HG03571 (cell line): ENCODE data around the gene UBE2S.
"Not testable (repeated sequence)": the region's sequence is repeated elsewhere in the genome, so short reads cannot be mapped to it uniquely, and the experiment has no call there.

Experiments
- ATAC-seq: cut with Tn5 transposase; IDR thresholded peaks from one replicate; pipeline ENCODE4 v1.9.1; 2021; ENCODE audit not compliant: unreplicated experiment

The UBE2S gene

DNA sequence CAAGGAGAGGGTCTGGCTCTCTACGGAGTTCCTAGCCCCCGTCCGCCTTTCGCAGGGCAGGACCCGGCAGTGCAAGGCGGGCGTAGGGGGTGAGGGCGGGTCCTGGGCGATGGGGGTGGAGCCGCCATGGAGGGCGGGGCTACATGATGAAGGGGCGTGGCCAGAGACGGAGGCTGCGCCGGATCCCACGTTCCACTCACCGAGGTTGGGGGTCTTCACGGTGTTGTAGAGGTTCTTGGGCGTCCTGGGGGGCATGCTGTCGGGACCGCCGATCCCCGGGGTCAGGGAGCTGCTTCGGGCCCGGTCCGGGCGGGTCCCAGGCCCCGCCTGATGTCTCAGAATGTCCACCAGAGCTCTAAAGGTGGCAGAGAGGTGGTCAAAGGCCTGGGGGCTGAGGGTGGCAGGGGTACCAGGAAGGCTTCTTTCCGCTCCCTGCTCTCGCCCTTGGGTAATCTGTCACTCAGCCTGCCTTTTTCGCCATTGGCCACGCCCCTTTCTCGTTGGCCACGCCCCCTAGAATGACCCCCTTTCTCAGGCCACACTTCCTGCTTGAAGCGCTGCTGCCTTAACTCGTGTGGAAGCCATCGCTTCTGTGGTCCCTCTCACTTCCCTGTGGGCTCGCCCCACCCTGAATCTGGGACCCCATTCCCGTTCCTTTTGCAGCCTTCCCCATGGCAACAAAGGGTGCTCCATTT lies 33.0 kb upstream of the UBE2S start:
- no peak for ATAC-seq

DNA sequence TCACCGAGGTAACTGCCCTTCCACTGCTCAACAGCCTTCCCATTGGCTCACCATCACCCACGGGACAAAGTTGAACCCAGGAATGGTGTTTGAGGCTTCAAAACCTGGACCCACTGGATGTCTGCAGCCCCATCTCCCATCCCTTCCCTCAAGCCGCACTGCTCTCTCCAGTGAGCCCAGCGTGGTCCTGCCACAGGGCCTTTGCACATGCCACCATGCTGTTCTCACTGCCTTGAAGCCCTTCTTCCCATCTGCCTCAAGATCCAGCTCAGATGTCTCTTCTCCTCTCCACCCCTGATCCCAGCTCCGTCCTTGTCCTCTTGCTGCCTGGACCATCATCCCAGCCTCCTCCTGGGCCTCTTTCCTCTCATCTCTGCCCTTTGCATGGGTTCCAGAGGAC lies 31.5 kb upstream of the UBE2S start:
- ATAC-seq = no peak

DNA sequence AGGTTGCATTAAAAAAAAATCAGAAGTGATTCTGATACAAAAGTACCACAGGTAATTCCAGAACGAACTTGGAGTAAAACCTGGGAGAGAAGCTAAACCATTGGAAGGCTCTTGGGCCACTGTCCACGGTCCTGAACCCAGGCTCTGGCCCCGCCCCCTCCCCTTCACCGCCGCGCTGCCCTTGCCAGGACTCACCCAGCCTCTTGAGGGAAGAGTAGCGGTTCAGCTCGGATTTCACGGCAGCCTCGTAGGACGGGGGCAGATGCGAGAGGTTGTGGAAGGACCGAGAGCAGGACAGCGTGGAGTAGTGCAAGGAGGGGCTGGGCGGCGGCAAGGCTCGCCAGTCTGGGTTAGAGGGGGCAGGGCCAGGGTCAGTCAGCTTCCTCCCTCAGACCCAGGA lies 29.8 kb upstream of the UBE2S start:
- ATAC-seq = no peak

DNA sequence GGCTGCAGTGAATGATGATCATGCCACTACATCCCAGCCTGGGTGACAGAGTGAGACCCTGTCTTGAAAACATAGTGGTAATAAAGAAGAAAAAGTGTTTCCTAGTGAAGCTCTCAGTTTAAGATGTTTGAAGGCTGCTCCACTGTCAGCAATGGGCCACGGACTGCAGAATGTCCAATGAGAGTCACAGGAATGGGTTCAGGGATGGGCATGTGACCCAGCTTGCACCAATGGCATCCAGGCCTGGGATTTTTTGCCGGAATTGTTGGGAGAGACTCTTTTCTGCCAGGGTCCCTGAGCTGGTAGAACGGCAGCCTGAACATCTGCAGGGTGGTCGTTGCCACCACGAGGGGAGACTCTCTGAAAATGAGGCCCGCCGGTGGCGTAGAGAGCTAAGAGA lies 29.3 kb upstream of the UBE2S start:
- no peak for ATAC-seq

DNA sequence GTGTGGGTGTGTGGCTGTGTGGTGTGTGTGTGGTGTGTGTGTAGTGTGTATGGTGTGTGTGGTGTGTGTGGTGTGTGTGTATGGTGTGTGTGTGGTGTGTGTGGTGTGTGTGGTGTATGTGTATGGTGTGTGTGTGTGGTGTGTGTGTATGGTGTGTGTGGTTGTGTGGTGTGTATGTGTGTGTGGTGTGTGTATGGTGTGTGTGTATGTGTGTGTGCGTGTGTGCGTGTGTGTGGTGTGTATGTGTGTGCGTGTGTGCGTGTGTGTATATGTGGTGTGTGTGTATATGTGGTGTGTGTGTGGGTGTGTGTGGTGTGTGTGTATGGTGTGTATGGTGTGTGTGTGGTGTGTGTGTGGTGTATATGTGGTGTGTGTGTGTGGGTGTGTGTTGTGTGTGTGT lies 27.4 kb upstream of the UBE2S start:
- no peak for ATAC-seq

DNA sequence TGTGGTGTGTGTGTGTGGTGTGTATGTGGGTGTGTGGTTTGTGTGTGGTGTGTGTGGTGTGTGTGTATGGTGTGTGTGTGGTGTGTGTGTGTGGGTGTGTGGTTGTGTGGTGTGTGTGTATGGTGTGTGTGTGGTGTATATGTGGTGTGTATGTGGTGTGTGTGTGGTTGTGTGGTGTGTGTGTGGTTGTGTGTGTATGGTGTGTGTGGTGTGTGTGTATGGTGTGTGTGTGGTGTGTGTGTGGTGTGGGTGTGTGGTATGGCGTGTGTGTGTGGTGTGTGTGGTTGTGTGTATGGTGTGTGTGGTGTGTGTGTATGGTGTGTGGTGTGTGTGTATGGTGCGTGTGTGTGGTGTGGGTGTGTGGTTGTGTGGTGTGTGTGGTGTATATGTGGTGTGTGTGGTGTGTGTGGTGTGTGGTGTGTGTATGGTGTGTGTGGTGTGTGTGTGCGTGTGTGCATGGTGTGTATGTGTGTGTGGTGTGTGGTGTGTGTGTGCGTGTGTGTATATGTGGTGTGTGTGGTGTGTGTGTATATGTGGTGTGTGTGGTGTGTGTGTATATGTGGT lies 26.9 kb upstream of the UBE2S start:
- ATAC-seq = no peak

DNA sequence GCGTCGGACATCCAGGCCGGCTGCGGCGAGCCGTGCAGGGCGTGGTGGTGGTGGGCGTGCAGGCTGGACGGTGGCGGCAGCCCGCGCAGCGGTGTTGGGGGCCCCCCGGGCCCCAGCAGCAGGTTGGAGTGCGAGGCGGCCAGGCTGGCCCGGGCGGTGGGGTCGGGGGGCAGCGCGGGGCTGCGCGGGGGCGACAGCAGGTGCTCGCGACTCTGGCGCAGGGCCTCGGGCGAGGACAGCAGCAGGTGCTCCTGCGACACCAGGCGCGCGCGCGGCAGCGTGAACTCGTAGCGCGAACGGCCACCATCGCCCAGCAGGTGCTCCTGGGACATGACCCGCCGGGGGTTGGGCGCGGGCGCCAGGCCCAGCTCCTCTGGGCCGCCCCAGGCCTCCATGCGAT lies 25.7 kb upstream of the UBE2S start:
- no peak for ATAC-seq

DNA sequence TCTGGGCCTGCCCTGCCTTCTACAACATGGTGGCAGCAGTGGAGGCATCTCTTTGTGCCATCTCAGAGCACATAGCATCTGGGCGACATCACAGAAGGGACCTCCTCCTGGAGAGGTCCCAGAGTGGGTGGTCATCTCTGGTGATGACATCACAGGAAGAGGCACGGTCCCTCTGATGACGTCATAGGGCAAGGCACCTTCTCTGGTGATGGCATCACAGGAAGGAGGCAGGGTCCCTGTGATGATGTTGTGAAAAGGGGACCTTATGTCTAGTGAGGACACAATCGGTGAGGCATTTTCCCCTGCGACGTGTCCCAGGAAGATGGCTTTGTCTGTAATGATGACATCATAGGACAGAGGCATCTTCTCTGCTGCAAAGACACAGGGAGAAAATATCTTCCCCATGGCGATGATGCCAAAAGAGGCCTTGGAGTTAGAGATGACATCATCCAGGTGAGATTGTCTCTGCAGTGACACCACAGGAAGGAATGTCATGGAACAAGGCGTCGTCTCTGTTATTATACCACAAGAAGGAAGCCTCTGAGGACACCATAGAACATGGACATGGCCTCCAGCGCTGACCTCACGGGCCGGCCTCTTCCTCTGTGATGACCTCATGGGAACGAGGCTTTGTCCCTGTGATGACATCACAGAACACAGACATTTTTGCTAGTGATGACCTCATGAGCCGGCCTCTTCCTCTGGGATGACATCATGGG lies 24.8 kb upstream of the UBE2S start:
- ATAC-seq = no peak

DNA sequence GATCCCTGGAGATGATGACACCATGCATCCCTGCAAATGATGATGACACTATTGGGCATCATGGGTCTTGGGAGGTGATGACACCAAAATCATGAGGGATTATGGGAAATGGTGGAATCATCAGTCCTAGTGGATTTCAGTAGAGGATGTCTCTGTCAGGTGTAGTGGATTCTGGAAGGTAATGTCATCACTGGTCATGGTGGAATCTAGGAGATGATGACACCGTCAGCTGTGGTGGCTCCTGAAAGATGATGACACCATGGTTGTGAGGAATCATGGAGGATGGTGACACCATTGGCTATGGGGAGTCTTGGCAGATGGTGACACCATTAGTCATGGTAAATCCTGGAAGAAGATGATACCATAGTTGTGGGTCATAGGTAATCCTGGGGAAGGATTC lies 23.6 kb upstream of the UBE2S start:
- ATAC-seq = no peak

DNA sequence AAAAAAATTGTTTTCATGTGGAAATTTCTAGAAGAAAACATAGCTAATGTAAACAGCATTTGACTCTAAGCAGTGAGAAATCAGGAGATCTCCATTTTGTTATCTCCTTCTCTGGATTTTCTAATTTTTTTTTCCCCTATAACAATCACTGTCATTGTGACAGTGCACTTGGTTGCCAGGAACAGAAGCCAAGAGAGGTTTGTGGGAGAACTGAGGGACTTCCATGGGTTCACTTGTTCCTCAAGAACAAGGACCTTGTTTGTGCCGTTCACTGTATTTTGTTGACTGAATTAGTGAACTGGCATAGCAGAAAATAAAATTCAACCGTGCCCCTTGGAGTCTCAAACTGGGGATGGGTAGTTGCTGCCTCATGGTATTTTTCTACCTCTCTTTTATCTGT lies 18.5 kb upstream of the UBE2S start:
- ATAC-seq = no peak

DNA sequence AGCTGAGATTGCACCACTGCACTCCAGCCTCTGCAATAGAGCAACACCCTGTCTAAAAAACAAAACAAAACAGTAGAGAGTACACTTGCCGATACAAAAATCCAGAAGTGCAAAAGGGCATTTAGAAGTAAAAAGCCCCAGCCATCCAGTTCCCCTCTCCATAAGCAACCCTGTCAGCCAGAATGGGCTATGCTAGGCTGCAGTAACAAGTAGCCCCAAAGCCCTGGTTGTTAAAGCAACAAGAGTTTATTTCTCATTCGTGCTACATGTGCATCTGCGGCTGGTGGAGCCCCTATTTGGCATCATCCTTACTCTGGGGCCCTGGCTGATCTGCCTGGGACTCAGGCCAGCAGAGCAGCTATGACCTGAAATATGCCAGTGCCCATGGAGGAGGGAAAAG lies 16.9 kb upstream of the UBE2S start:
- ATAC-seq = no peak

DNA sequence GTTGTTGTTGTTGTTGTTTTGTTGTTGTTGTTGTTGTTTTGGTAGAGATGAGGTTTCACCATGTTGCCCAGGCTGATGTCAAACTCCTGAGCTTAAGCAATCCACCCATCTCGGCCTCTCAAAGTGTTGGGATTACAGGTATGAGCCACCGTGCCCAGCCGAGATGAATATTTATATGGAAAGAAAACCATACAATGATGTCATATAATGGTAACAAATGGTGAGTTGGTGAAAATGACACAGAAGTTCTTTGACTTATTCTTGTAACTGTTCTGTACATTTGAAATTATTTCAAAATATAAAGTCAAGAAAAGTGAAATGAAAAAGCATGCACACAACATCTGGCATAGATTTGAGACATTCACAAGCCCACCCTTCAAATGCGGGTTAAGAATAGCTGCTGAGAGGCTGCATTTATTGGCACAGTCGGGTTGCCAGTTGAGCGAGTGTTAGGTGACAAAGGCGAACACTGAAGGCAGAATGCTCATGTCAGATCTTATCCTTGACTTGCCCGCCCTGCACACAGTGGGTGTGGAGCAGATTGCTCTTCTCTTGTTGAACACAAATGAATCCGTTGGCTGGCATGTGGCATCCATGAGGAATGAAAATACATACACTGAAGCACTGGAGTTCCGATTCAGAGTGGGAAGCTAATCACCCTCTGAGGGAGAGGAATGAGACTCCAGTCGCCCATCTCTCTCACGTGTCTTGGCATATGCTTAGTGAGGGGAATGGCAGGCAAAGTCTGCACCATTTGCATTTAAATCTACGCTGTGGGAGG lies 15.8 kb upstream of the UBE2S start:
- no peak for ATAC-seq

DNA sequence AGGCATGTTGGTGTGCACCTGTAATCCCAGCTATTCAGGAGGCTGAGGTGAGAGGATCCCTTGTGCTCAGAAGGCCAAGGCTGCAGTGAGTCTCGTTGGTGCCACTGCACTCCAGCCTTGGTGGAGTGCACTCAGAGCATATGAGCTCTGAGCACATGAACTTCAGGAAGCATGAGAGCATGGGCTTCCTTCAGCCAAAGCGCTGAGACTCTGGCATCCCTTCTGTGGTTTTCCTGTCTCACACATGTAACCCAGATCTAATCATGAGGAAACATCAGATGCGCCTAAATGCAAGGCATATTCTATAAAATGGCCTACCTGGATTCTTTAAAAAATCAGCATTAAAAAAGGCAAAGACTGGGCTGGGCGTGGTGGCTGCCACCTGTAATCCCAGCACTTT lies 13.7 kb upstream of the UBE2S start:
- not testable (repeated sequence) for ATAC-seq

DNA sequence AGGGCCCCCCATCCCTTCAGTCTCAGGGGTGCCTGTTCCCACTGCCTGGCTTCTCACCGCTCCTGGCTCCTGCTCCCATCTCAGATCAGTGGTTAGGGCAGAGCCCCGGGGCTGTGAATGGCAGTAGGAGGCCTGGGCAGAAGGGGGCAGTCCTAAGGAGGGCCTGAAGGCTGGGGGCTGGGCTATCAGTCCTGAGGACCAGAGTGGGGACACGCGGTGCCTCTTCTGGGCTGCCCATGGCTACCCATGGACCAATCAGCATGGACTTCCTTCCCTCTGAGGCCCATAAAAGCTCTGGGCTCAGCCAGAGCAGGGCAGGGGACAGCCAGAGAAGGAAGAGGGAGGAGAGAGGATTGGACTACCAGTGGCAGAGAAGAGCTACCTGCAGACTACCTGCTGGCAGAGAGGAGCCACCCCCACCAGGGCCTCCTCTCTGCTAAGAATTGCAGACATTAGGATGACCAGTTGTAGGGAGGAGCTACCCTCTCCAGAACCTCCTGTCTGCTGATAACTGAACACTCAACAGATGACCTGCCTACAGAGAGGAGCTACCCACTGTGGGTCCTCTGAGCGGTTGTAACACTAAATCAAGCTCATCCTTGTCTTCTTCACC lies 12.1 kb upstream of the UBE2S start:
- no peak for ATAC-seq

DNA sequence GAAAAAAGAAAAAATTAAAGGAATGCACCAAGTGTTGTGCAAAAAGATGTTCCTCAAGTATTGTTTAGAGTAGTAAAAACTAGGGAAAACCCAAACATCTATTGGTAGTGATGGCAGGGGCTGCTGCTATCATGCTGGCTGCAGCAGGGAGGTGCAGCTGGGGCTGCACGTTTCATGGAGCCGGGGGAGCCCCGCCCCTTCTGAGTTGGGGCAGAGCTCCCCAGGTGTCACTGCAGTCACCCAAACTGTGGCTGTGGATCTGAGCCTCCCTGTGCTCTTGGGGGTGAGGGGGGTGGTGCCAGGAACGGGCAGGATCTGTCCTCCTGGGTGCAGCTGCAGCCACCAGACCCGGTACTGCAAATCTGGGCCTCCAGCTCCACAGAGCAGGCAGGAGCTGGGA lies 11.5 kb upstream of the UBE2S start:
- ATAC-seq = no peak

DNA sequence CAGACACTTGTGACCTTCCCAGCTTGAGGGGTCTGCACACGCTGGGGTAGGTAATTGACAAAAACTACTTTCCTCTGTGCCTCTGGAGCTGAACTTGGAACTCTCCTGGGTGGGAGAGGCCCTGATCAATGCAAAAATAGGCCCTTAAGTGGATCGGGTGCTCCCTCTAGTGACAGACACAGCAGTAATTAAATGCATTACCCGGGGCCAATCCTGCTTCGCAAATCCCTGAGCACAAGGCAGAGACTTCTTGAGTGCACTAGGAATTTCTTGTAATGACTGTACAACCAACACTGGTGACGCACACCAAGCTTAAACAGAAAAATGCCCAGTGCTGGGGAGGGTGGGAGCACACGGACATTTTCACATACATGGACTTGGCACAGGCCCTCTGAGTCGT lies 10.6 kb upstream of the UBE2S start:
- ATAC-seq = no peak

DNA sequence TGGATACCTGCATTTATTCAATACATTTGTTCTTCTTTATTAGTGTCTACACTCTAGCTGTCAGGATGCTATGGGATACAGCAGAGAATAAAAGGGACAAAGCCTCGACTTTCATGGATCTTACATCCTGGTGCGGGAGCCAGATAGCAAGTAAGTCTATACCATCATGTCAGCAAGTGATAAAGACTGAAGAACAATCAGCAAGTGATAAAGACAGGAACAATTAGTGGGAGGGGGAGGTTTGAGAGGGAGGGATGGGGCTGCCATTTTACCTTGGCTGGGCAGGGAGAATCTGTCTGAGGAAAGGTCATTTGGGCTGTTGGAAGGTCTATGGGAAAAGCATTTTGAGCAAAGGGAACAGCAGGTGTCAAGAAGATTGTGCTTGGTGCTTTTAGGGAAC lies 2.6 kb upstream of the UBE2S start:
- ATAC-seq = no peak

DNA sequence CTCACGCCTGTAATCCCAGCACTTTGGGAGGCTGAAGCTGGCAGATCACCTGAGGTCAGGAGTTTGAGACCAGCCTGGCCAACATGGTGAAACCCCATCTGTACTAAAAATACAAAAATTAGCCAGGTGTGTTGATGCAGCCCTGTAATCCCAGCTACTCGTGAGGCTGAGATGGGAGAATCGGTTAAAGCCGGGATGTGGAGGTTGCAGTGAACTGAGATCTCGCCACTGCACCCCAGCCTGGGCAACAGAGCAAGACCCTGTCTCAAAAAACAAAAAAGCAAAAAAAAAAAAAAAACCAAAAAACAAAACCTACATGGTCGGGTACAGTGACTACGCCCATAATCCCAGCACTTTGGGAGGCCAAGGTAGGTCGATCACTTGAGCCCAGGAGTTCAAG lies 1.6 kb upstream of the UBE2S start:
- ATAC-seq = not testable (repeated sequence)

DNA sequence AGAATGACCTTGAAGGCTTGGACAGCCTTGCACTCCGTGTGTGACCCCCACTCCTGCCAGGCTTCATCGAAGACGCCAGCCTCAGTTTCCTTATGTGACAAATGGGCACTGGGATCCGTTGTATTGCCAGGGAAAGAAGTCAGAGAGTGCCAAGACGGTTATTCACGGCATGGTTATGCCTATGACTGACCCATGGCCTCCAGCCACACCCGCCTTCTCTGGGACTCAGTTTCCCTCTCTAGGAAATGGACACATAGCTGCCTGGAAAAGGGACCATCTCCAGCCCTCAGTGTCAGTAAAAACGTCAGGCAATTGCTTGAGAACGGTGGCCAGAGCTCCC lies 915 bp upstream of the UBE2S start:
- no peak for ATAC-seq

DNA sequence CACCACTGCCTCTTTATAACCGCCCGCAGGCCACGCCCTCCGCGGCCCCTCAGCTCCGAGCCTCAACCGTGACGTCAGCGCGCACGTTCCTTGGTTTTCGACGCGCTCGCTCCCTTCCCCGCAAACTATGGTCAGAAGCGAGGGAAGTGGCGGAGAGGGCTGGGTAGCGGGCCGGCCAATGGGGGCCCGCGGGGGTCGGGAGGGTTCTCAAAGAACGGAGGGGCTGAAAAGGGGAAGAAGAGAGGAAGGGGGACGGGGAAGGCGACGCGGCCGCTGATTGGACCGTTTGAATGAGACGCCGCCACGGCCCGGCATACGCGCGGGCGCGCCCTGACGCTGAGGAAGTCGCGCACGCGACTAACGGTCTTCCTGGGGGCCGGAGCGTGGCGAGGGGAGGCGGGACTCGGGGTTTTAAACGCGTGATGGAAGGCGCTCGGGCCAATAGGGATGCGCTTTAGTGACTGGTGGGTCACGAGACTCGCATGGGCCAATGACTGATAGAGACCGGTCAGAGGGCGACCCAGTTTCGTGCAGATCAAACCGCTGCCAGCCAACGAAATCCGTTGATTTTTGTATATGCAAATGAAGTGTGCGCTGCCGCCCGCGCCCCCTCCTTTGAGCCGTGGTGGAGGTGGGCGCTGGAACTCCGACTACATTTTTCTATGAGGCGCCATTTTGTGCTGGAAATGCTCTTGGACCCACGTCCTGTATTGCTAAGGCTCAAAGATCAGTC lies 378 bp upstream of the UBE2S start:
- ATAC-seq = peak; percentile 83
